Measurements from ENCODE around the gene PI16. TPM values are rescaled to one million over a fixed set of nuclear protein-coding genes. Genes with fewer than 3 reads are reported as not detected.
A peak's percentile ranks its signal among the peaks of the same experiment; 100 is the strongest.

Gene PI16
- total RNA-seq (2014; rRNA removed; shearing (Covaris generic); ENCODE audit: low replicate concordance), result not detected in 2 replicates

DNA sequence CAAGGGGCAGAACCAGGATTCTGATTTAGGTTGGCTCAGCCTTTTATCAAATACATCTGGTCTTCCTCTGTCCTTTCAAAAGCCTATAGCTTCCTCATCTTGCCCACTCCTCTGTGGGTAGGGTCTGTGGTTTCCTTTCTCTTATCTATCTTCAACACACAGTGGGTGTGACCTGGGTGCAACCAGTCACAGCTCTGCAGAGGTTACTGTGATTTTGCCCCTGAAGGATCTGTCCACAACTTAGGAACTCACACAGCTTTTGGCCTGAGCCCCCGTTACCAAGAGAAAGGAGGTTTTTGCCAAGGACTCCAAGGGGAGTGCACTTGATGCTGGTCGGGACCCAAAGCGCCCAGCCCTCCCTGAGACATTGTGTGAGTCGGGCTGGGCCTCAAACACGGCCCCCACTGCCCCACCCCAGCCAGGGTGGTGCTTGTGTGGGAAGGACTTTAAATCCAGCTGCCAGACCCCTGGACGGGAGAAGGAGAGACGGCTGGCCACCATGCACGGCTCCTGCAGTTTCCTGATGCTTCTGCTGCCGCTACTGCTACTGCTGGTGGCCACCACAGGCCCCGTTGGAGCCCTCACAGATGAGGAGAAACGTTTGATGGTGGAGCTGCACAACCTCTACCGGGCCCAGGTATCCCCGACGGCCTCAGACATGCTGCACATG, at the start of gene PI16:
Gene PI16, plus strand, starts transcription at position 477 of the 670 bp plus-strand sequence. Its CDS starts 23 bp downstream, at position 500.
- H3K4me3 ChIP-seq, result no peak within 1 kb of the TSS
- H3K27me3 ChIP-seq, result no peaks in the 10 kb centered on the region
- H3K9me3 ChIP-seq, result no peaks in the 10 kb centered on the region; the same call in 1 of the 2 replicates
- no peaks in the 10 kb centered on the region for H3K36me3 ChIP-seq
- DNase-seq, result no peak

- Histone ChIP-seq H3K4me3 (no peak overlapping the region), H3K36me3 (peaks cover 29% of the 10 kb centered on the region), H3K27me3 (no peaks in the 10 kb centered on the region), H3K9me3 (no peaks in the 10 kb centered on the region)
- DNase-seq, result no peak
Measured at GRCh38 chr6:36904851-36905393, 49.6 kb upstream of the PI16 start.

- H3K9me3 ChIP-seq, result no peaks in the 10 kb centered on the region
- H3K4me3 ChIP-seq, result no peak overlapping the region
- peaks cover 21% of the 10 kb centered on the region for H3K36me3 ChIP-seq
- peak; percentile 66 for DNase-seq
- no peaks in the 10 kb centered on the region for H3K27me3 ChIP-seq
Measured at GRCh38 chr6:36906539-36907325, 47.8 kb upstream of the PI16 start.

GRCh38 chr6:36907781-36908180, 46.8 kb upstream of the PI16 start:
- DNase-seq, result no peak
- H3K36me3 ChIP-seq, result peaks cover 17% of the 10 kb centered on the region
- H3K4me3 ChIP-seq, result no peak overlapping the region
- no peaks in the 10 kb centered on the region for H3K9me3 ChIP-seq
- H3K27me3 ChIP-seq, result no peaks in the 10 kb centered on the region

- H3K9me3 ChIP-seq, result no peaks in the 10 kb centered on the region
- no peak overlapping the region for H3K4me3 ChIP-seq
- no peaks in the 10 kb centered on the region for H3K27me3 ChIP-seq
- H3K36me3 ChIP-seq, result peaks cover 19% of the 10 kb centered on the region
- no peak for DNase-seq
Measured at GRCh38 chr6:36908747-36909146, 45.8 kb upstream of the PI16 start.

- DNase-seq, result no peak
- Histone ChIP-seq H3K4me3 (no peak overlapping the region), H3K9me3 (no peaks in the 10 kb centered on the region), H3K36me3 (peaks cover 28% of the 10 kb centered on the region), H3K27me3 (no peaks in the 10 kb centered on the region)
Measured at GRCh38 chr6:36912030-36912454, 42.5 kb upstream of the PI16 start.

DNA sequence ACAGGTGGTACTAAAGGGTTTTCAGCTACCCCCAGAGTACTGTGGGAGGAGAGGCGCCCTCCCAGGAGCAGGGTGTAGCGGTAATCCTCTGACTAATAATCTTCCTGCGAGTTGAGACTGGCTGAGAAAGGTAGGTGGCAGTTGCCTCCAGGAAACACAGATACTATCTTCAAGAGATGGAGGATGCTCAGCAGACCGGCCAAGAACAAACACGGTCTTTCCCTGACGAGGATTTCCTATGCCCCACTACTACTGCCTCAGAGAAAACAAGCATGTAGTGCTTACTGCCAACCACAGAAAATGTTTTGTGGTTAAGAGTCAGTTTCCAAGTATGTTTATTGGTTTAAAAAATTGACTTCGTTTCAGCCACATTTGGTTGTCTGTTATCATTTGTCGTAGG, 42.0 kb upstream of the PI16 start:
- Histone ChIP-seq H3K36me3 (peaks cover 28% of the 10 kb centered on the region), H3K9me3 (no peaks in the 10 kb centered on the region), H3K27me3 (no peaks in the 10 kb centered on the region), H3K4me3 (no peak overlapping the region)
- DNase-seq, result peak; percentile 43

DNA sequence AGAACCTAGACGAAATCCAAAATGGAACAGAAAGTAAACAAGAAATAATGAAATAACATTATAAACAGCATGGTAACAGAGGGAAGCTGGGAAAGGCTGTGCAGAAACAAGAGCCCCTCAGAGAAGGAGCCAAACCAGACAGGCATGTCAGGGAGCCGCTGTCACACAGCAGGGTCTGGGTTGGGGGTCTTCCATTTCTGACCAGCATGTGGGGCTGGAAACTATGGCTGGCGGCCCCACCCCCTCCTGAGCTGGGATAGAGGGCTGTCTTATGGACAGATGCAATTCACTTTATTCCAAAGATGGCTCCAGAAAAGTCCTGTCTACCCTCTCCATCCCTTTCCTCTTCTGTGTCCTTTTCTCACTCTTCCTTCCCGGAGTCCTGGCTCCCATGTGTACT, 41.5 kb upstream of the PI16 start:
- Histone ChIP-seq H3K4me3 (no peak overlapping the region), H3K27me3 (no peaks in the 10 kb centered on the region), H3K36me3 (peaks cover 28% of the 10 kb centered on the region), H3K9me3 (no peaks in the 10 kb centered on the region)
- DNase-seq, result no peak

GRCh38 chr6:36914227-36914794, 40.2 kb upstream of the PI16 start:
- DNase-seq, result peak; percentile 72

DNA sequence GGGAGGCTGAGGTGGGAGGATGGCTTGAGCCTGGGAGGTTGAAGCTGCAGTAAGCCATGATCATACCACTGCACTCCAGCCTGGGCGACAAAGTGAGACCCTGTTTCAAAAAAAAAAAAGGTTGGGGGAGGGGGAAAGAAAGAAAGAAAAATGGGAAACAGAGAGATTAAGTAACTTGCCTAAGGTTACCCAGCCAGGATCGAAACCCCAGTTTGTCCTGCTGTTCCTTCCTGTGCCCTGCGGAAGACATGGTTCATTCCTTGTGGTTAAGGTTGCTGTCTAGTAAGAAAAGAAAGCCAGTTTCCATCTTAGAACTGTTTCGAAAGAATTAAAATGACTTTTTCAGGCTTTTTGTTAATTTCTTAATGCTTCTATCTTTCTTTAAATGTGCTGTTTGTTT, 38.9 kb upstream of the PI16 start:
- no peaks in the 10 kb centered on the region for H3K9me3 ChIP-seq
- H3K4me3 ChIP-seq, result no peak overlapping the region
- H3K27me3 ChIP-seq, result no peaks in the 10 kb centered on the region
- peaks cover 45% of the 10 kb centered on the region for H3K36me3 ChIP-seq
- no peak for DNase-seq

More at GRCh38 chr6:36914227-36914794, 40.2 kb upstream of the PI16 start:
- Histone ChIP-seq H3K9me3 (no peaks in the 10 kb centered on the region), H3K27me3 (no peaks in the 10 kb centered on the region), H3K4me3 (no peak overlapping the region), H3K36me3 (peaks cover 34% of the 10 kb centered on the region)

GRCh38 chr6:36916126-36916525, 38.4 kb upstream of the PI16 start:
- Histone ChIP-seq H3K9me3 (no peaks in the 10 kb centered on the region), H3K36me3 (peaks cover 50% of the 10 kb centered on the region), H3K4me3 (no peak overlapping the region), H3K27me3 (no peaks in the 10 kb centered on the region)
- DNase-seq, result no peak

DNA sequence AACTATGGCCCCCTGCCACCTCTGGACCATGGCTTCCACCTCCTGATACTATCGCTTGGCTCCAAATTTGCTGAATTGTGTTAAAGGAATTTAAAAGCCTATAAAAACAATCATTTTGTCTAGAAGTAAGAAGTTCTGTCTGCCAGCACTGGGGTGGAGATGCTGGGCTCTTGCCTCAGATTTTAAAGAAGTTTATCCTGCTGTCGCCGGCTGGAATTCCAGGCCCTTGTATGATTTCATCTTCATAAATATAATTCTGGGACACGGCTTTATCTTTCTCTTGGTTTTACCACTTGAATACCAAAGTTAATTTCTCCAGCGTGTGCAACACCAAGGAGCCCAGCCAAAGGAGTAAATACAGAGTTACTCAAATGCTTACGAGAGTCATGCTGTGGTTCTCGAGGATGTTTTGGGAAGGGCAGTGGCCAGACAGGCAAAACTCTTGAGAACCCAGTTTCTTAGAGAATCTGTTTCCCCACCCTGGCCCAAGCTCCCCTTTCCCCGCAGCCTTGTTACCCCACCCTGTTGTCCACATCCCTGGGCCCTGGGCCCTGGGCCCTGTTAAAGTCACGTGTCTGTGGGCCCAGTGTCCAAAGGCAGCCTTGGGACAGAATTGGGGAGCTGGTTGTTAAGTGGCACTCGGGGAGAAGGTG, 36.9 kb upstream of the PI16 start:
- no peak overlapping the region for H3K4me3 ChIP-seq
- no peaks in the 10 kb centered on the region for H3K9me3 ChIP-seq
- peaks cover 47% of the 10 kb centered on the region for H3K36me3 ChIP-seq
- no peaks in the 10 kb centered on the region for H3K27me3 ChIP-seq
- peak; percentile 87 for DNase-seq

- Histone ChIP-seq H3K27me3 (no peaks in the 10 kb centered on the region), H3K4me3 (no peak overlapping the region), H3K9me3 (no peaks in the 10 kb centered on the region), H3K36me3 (peaks cover 46% of the 10 kb centered on the region)
- DNase-seq, result no peak
Measured at GRCh38 chr6:36920049-36920448, 34.5 kb upstream of the PI16 start.

GRCh38 chr6:36920546-36920945, 34.0 kb upstream of the PI16 start:
- Histone ChIP-seq H3K9me3 (no peaks in the 10 kb centered on the region), H3K27me3 (no peaks in the 10 kb centered on the region), H3K4me3 (no peak overlapping the region), H3K36me3 (peaks cover 50% of the 10 kb centered on the region)
- DNase-seq, result no peak

- DNase-seq, result peak; percentile 14
- no peaks in the 10 kb centered on the region for H3K9me3 ChIP-seq
- no peak overlapping the region for H3K4me3 ChIP-seq
- H3K36me3 ChIP-seq, result peaks cover 33% of the 10 kb centered on the region
- H3K27me3 ChIP-seq, result no peaks in the 10 kb centered on the region
Measured at GRCh38 chr6:36924131-36924530, 30.4 kb upstream of the PI16 start.

DNA sequence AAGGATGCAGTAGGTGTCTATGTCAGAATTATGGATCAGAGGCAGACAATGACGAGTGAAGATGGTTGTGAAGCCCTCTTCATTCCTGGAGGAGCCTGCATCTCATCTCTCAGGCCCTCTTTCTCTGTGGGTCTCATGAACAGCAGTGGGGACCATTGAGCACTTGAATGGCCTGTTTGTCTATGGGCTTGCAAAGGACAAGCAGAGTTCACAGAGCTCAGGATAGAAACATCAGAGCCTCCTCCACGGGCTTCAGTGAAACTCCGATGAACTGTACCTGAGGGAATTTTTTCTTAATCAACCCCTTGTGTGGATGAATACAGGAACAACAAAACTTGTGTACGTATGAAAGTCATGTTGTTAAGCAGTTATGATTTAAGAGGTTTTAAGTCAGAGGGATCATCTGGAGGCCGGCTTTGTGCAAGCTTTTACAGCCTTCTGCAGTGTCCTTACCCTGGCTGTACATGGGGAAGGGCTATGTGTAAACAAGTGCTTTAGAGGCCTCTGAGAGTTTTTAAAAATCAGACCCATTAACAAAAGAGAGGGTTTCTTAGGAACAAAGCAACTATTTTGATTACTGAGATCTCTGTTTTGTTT, 29.7 kb upstream of the PI16 start:
- no peak overlapping the region for H3K4me3 ChIP-seq
- peaks cover 29% of the 10 kb centered on the region for H3K36me3 ChIP-seq
- no peaks in the 10 kb centered on the region for H3K9me3 ChIP-seq
- DNase-seq, result no peak
- no peaks in the 10 kb centered on the region for H3K27me3 ChIP-seq
